ENCODE measurements around the gene RIMS3.

RIMS3 gene

DNA sequence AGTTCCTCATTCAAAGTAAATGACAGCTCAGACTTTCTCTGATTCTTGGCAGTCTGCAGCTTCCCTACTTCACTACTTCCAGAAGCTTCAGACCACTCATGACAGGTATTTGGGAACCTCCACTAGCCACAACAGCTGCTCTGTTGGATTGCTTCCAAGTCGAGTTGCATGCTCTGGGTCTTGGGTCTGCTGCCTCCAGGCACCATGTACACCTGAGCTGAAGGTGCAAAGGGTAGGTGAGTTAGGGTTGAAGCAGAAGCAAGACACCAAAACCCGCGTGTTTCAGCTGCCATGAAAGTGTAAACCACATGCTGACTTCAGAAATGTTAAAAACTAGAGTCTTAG, 71.3 kb downstream of the RIMS3 start:
- no peaks in the 10 kb centered on the region for H3K9me3 ChIP-seq
- H3K27me3 ChIP-seq: no peaks in the 10 kb centered on the region
- TF ChIP-seq, protein P1, sequence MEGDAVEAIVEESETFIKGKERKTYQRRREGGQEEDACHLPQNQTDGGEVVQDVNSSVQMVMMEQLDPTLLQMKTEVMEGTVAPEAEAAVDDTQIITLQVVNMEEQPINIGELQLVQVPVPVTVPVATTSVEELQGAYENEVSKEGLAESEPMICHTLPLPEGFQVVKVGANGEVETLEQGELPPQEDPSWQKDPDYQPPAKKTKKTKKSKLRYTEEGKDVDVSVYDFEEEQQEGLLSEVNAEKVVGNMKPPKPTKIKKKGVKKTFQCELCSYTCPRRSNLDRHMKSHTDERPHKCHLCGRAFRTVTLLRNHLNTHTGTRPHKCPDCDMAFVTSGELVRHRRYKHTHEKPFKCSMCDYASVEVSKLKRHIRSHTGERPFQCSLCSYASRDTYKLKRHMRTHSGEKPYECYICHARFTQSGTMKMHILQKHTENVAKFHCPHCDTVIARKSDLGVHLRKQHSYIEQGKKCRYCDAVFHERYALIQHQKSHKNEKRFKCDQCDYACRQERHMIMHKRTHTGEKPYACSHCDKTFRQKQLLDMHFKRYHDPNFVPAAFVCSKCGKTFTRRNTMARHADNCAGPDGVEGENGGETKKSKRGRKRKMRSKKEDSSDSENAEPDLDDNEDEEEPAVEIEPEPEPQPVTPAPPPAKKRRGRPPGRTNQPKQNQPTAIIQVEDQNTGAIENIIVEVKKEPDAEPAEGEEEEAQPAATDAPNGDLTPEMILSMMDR (IDR thresholded peaks at IDR 0.05): no peak
- no peaks in the 10 kb centered on the region for H3K36me3 ChIP-seq
- no peaks in the 10 kb centered on the region for H3K4me1 ChIP-seq
- no peak overlapping the region for H3K4me3 ChIP-seq
- intact Hi-C loops (cut with DNase I; ENCODE audit: low total_unique reads): no loop called here
- no peak overlapping the region for H3K27ac ChIP-seq
- DNase-seq: no peak

DNA sequence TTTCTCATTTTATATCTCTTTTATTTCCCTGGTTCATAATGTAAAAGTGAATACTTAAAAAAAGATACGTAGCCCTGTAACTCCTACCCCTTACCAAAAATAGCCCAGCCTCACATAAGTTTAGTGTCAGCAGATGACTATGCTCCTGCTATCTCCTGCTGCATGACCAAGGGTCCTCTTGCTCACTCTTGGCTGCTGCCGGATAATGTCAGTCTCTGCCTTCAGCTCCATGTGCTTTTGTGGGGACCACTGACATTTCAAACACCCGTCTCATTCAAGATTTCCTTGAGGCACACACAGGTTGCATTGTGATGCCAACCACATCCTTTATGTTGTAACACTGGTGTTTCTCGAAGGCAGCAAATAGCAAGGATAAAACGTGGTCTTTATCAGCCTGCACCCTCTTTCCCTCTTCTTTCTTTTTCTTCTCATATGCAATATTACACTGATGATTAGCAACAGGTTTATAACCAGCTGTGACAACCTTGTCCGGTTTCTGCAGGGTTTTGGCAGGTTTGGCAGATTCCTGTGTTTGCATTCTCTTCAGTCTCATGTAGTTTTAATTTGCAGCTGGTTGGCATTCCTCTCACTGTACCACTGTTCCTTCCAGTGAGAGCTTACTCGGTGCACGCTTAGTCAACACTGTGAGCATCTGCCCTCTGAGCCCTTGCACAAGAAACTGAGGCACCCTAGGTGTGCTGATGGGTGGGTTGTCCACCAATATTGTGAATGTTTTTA, 71.9 kb downstream of the RIMS3 start:
- Histone ChIP-seq H3K9me3 (no peaks in the 10 kb centered on the region), H3K4me1 (no peaks in the 10 kb centered on the region), H3K27ac (no peak overlapping the region), H3K4me3 (no peak overlapping the region), H3K27me3 (no peaks in the 10 kb centered on the region), H3K36me3 (no peaks in the 10 kb centered on the region)
- TF ChIP-seq, protein P1 (IDR thresholded peaks at IDR 0.05): no peak
- intact Hi-C loops (cut with DNase I; ENCODE audit: low total_unique reads): no loop called here
- no peak for DNase-seq

DNA sequence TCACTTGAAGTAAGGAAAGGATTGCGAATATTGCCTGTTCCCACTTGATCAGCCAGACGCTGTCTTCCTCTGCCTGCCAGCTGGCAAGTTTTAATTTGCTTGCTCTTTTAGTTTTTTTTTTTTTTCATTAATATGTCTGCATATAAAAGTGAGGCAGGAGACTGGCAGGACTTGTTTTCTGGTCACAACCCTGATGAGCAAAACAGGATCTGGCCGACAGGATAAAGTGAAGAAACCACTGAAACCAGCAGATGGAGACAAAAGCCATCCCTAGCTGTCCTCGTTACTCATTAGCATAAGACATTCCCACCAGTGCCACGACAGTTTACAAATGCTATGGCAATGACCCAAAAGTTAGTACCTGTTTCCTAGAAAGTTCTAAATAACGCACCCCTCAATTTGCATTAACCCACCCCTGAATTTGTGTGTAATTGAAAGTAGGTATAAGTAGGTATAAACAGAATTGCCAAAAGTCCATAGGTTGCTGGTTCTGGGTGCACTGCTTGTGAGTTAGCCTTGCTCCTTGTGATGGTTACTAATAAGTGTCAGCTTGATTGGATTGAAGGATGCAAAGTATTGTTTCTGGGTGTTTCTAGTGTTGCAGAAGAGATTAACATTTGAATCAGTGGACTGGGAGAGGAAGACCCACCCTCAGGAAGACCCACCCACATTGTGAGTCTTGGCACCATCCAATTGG, 73.2 kb downstream of the RIMS3 start:
- intact Hi-C loops (cut with DNase I; ENCODE audit: low total_unique reads): no loop called here
- no peak for DNase-seq
- TF ChIP-seq, protein P1 (IDR thresholded peaks at IDR 0.05): peak; percentile 12 to 33
- no peak overlapping the region for H3K4me3 ChIP-seq
- no peaks in the 10 kb centered on the region for H3K36me3 ChIP-seq
- H3K9me3 ChIP-seq: no peaks in the 10 kb centered on the region
- no peaks in the 10 kb centered on the region for H3K4me1 ChIP-seq
- H3K27ac ChIP-seq: no peak overlapping the region
- no peaks in the 10 kb centered on the region for H3K27me3 ChIP-seq

DNA sequence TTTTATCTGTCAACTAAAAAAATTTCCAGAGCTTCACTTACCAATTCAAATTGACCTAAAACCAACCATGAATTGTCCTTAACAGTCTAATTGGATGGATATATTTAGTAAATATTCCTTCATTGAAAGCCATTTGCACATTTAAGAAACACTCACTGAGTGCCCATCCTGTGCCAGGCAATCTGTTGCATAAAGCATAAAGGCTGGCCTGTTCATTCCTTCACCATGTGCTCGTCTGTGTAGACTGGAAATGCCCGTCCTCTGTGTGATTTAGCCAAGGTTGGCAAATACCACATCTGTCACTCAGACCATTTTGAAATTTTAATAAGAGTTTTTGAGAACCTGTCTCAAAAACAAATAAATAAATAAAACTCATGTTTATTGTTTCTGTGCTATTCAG, 76.9 kb downstream of the RIMS3 start:
- no peaks in the 10 kb centered on the region for H3K9me3 ChIP-seq
- no peaks in the 10 kb centered on the region for H3K36me3 ChIP-seq
- DNase-seq: no peak
- peaks cover 0 to 4% (median 0%) of the 10 kb centered on the region in 4 donors for H3K4me1 ChIP-seq
- H3K27me3 ChIP-seq: no peaks in the 10 kb centered on the region
- TF ChIP-seq, protein P1 (IDR thresholded peaks at IDR 0.05): no peak
- H3K4me3 ChIP-seq: no peak overlapping the region
- no peak overlapping the region for H3K27ac ChIP-seq
- intact Hi-C loops (cut with DNase I; ENCODE audit: low total_unique reads): no loop called here

DNA sequence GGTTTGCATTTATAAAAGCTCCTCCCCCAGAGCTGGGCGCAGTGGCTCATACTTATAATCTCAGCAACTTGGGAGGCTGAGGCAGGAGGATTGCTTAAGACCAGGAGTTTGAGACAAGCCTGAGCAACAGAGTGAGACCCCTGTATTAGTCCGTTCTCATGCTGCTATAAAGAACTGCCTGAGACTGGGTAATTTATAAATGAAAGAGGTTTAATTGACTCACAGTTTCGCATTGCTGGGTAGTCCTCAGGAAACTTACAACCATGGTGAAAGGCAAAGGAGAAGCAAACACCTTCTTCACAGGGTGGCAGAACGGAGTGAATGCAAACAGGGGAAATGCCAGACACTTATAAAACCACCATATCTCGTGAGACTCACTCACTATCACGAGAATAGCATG, 81.5 kb downstream of the RIMS3 start:
- H3K9me3 ChIP-seq: no peaks in the 10 kb centered on the region
- no peak for DNase-seq
- intact Hi-C loops (cut with DNase I; ENCODE audit: low total_unique reads): no loop called here
- H3K4me3 ChIP-seq: no peak overlapping the region
- H3K4me1 ChIP-seq: peaks cover 0 to 12% (median 2%) of the 10 kb centered on the region in 4 donors
- no peaks in the 10 kb centered on the region for H3K36me3 ChIP-seq
- H3K27me3 ChIP-seq: no peaks in the 10 kb centered on the region
- TF ChIP-seq, protein P1 (IDR thresholded peaks at IDR 0.05): no peak
- H3K27ac ChIP-seq: no peak overlapping the region

Data from tibial artery (tissue), 4 donors.